Stimulated activated CD8-positive, alpha-beta memory T cell treated with anti-CD3 and anti-CD28 coated beads, Interleukin-2, amount 100 ng/mL, for 48 hours (primary cell): ENCODE results near the gene IL1RAPL2.
"Not testable (repeated sequence)": the region's sequence is repeated elsewhere in the genome, so short reads cannot be mapped to it uniquely, and the experiment has no call there.

Source experiments
- DNase-seq, 2 donors: peaks; one replicate each; pipeline ENCODE4 v3.0.0-alpha.2; 2020; ENCODE audit warnings: low read depth in 2 of 2

IL1RAPL2 gene

GRCh38 chrX:105018865-105019264, 452.9 kb downstream of the IL1RAPL2 start:
- no peak for DNase-seq

- DNase-seq: not testable (repeated sequence)
Observed at GRCh38 chrX:105028962-105029361, 463.0 kb downstream of the IL1RAPL2 start.

DNA sequence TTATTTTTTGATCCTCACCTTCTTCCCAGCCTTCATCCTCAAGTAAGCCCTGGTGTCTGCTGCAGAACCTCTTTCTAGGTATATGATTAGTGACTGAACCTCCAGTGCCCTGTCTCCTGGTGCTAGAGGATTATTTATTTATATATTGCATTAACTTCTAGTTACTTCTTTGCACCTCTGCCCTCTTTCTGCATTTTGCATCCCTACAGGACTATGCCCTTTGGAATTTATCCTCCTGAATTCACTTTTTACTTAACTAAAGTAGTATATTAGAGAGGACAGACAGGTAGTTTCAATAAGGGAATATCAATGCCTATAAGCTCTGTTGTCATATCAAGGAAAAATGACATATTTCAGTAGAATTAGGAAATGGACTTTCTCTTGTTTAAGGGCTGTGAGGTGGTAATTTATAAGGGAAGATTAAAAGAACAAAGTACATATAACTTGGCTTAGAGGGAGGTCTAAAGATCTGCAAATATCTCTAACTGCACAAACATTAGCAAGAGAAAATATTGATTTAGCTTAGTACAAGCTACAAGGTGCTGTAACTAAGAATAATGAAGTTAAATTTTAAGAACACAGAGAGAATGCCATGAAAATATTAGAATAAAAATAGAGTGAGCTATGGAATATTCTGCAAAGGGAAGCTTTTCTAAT, 472.8 kb downstream of the IL1RAPL2 start:
- no peak for DNase-seq

DNA sequence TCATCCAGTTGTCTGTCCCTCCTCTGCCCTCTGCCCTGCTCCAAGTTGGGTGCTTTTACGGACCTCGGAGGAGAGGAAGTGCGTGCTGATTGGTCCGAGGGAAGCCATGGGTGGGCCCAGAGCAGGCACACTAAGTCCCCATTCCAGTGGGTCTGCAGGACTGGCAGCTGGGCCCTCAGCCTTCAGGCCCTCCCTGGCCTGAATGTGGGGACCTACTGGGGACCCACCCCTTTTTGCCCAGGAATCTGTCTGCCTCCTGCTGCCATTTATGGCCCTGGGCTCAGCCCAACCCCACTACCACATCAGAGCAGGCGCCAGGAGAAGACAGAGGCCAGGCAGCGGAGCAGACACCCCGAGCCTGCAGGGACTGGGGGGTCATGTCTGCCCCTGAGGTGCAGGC, 484.9 kb downstream of the IL1RAPL2 start:
- no peak for DNase-seq

GRCh38 chrX:105051364-105051763, 485.4 kb downstream of the IL1RAPL2 start:
- DNase-seq: no peak

- no peak for DNase-seq
Observed at GRCh38 chrX:105052926-105053325, 486.9 kb downstream of the IL1RAPL2 start.

- no peak for DNase-seq
Observed at GRCh38 chrX:105063743-105064142, 497.7 kb downstream of the IL1RAPL2 start.

DNA sequence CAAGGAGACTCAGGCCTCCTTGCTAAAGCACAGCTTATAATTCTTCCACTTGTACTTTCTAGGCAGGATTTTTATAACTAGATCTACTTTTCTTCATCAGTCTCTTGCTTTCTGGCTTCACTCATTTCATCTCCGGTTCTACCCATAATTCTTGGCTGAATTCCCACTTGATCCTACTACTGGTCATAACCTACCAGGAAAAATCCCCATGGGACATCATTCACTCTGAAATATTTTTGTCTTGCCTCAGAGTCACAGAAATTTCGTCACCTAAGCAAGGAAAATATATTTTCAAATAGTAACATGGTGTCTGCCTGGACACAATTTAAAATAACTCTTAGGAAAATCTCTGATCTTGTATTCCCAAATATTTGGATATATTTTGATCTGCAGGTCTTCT, 532.2 kb downstream of the IL1RAPL2 start:
- DNase-seq: no peak

DNA sequence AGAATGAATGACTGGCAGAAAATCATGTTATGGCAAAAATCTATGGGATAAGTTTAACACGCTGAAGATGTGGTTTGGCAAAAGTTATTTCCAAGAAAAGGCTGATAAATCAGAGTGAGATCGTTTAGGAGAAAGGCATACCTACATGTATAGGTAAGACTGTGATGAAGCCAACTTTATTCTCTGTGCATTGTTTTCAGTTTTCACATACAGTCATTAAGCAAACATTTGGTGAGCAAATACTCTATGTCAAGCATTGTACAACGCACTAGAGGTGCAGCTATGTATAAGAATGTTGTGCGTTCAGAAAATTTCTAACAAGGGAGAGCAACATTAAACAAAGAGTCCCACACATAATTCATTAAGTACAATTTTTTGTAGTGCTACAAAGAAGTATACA, 532.8 kb downstream of the IL1RAPL2 start:
- no peak for DNase-seq

GRCh38 chrX:105101378-105101777, 535.4 kb downstream of the IL1RAPL2 start:
- no peak for DNase-seq

DNA sequence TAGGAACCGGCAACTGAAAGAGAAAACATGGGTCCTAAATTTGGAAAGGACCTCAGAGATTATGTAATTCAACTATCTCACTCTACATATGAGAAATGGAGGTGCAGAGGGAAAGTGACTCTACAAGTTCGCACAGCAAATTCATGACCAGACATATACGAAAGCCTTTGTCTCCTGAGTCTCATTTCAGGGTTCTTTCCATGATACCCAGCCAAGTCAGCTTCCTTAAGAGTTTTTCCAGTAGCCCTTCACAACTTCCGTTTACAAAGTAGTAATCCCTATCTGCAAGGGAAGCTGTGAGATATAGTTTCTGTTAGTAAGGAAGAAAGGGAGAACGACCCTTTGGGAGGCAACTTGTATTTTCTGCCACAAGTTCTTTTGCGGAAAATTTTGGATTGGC, 543.9 kb downstream of the IL1RAPL2 start:
- DNase-seq: no peak

GRCh38 chrX:105114554-105115130, 548.6 kb downstream of the IL1RAPL2 start:
- no peak for DNase-seq

DNA sequence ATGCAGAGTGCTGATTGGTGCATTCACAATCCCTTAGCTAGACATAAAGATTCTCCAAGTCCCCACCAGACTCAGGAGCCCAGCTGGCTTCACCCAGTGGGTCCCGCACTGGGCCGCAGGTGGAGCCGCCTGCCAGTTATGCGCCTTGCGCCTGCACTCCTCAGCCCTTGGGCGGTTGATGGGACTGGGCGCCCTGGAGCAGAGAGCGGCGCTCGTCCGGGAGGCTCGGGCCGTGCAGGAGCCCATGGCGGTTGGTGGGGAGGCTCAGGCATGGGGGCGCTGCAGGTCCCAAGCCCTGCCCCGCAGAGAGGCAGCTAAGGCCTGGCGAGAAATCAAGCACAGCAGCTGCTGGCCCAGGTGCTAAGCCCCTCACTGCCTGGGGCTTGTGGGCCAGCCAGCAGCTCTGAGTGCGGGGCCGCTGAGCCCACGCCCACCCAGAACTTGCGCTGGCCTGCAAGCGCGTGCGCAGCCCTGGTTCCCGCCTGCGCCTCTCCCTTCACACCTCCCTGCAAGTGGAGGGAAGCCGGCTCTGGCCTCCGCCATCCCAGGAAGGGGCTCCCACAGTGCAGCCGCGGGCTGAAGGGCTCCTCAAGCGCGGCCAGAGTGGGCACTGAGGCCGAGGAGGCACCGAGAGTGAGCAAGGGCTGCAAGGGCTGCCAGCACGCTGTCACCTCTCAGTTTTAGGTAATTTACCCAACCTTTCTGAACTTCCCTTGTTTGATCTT, 549.8 kb downstream of the IL1RAPL2 start:
- DNase-seq: not testable (repeated sequence)

DNA sequence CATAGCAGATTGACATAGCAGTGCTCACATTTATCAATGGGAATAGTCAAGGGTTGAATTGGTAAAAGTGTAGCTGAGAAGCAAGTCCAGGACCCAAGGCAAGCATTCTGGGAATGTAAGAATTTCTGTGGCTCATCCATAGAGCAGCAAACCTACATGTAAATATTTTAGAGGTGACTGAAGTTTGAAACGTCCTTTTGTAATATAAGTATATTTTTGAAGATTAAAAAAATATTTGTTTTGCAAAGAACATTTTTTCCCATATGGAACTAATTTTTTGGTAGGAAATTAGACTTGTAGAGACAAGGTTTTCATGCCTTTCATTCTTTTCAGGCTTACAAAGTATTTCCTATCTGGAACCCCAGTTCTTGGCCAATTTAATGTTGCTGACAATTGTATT, 550.5 kb downstream of the IL1RAPL2 start:
- DNase-seq: no peak

GRCh38 chrX:105117621-105118020, 551.6 kb downstream of the IL1RAPL2 start:
- DNase-seq: no peak

DNA sequence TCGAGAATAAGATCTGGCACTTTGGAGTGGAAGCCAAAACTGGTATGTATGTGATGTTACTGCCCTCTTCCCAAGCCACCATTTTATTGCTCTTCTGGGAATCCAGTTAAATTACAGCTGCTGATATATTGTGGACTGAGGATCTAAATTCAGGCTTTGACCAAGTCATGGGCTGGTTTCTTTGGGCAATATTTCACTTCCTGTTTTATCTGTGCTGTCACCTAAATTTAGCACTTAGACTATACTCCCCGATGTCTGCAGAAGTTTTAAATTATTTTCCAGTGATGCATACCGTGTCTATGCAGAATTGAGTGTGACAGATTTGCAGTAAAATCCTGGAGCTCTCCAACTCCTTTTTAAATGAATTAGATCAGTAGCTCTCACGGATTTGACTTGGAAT, 554.5 kb downstream of the IL1RAPL2 start:
- no peak for DNase-seq

- DNase-seq: no peak
Observed at GRCh38 chrX:105121186-105121585, 555.2 kb downstream of the IL1RAPL2 start.

DNA sequence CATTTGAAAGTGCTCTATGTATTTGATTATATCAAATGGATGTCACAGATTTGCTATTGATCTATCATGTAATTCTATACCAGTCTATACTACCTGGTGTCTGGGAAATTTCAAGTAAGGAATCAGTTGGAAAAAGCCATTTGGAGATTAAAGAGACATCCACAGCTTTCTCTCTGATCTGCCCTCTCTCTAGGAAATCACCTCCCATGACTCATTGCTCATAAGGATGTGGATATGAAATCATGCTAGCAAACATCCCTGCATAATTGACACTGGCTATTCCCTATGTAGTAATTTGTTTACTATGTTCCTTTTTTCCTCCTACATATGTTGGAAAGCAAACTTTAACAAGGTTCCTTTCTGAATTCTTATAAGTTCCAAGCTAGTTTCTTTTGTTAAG, 560.2 kb downstream of the IL1RAPL2 start:
- no peak for DNase-seq

DNA sequence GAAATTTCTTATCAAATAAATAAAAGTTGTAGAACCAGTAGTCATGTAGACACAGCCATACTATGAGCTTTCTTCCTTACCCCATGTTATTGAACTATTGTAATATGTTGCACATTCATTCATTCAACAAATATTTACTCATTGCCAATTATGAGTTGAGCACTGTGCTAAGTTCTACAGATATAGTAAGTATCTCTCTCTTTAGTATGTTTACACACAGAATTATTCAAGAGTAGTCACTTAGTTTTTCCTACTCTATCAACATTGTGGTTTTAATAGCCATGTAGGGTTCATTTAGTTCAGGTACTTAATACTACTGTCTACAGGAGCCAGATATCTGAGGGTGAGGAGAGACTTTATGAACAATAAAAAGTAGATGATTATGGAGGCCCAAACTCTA, 568.3 kb downstream of the IL1RAPL2 start:
- no peak for DNase-seq

- no peak for DNase-seq
Observed at GRCh38 chrX:105136786-105137185, 570.8 kb downstream of the IL1RAPL2 start.

DNA sequence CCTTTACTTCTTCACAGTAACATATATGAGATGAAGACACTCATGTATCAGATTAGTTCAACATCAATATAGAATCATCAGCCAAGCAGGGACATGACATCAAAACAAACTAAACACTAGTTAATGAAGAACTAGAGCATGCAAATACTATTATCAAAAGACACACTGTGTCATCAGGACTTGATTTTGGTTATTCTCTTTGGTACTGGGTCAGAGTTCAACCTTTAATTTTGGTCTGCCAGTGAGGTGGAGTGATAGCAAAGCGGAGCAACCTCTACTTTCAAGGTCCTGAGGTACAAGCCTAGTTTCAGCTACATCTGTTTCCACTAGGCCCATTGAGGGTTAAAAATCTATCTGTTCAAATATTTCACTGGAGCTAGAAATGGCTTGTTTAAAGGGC, 584.0 kb downstream of the IL1RAPL2 start:
- DNase-seq: no peak

DNA sequence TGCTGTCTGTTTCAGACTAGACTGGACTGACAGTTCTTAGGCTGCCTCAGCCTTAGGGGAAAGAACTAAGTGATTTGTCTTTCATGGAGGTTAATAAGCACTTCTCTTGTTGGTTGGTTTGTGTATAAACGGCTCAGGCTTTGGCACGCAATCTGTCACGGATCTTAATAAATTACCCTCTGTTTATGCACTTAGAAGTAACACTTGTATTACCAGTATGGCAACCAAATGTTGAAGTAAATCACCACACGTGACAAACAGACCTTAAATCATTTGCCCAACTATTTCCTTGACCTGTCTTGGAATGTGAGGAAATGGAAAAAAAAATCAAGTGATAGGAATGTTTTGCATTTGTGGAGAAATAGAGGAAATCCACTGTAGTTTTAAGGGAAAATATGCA, 584.6 kb downstream of the IL1RAPL2 start:
- no peak for DNase-seq

GRCh38 chrX:105167233-105167632, 601.2 kb downstream of the IL1RAPL2 start:
- no peak for DNase-seq
